ENCODE measurements around the gene ENTREP3.

DNA sequence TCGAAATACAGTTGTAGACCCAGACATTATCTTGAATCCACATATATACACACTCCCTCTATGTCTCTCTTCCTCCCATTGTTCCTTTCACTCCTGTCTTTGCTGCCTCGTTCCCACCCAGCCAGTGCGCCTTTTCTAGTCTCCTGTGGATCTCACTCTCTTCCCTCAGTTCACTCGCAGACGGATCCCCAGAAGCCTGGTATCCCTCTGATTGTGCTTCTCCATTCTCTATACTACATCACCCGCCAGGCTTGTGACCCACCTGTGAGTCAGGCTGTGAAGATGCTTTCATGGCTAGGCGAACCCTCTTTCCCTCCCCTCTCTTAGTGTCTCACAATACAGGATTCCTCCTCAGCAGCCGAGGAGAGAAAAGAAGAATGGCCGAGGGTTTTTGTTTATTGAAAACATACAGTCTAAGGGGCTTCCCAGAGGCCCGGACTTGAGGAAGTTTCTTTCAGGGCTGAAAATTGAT is 23.4 kb upstream of the ENTREP3 start:
- TF ChIP-seq CTCF (IDR thresholded peaks at IDR 0.05) (no peak), POLR2A (IDR thresholded peaks at IDR 0.05) (no peak)
